GM21367 (cell line): ENCODE measurements around the gene MCM3AP.
"Not testable (repeated sequence)": the region's sequence is repeated elsewhere in the genome, so short reads cannot be mapped to it uniquely, and the experiment has no call there.

Experiments used
- ATAC-seq: cut with Tn5 transposase; IDR thresholded peaks from one replicate; pipeline ENCODE4 v1.9.1; 2021; ENCODE audit not compliant: unreplicated experiment

The MCM3AP gene

DNA sequence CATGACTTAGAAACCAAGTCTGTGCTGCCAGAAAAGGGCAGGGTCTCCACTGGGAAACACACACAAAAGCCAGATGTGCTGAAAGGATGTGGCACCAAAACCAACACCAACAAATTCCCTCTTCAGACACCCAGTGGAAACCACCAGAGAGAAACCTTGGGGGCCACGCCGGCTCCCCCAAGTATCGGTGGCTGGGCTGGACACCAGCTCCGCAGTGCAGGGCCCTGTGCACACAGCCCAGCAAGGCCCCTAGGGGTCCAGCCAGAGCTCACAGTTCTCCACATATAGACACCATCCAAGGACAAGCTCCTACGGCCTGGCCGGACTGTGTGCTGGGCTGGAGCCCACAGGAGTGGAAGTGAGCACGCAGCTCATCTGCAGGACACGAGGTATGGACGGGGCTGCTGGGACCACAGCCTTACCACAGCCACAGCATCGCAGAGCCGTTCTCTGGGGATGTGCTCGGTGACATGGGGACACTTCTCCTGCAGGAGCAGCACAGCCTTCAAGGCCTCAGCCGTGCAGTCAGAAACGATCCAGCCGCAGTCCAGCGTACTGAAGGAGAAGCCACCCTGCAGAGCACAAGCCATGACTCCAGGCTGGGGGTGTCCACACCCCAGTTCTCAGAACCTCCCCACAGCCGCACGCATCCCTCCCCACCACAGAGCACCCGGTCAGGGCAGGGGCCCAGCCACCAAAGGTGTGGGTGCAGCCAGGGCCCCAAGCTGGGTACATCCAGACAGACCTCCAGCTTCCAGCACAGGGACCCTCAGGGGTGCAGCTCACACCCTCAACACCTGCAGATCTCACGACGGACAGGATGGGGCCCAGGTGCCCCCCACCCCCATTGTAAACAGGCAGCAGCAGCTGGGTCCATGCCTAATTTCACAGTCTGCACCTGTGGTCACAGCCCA is 78.1 kb downstream of the MCM3AP start:
- ATAC-seq = no peak

DNA sequence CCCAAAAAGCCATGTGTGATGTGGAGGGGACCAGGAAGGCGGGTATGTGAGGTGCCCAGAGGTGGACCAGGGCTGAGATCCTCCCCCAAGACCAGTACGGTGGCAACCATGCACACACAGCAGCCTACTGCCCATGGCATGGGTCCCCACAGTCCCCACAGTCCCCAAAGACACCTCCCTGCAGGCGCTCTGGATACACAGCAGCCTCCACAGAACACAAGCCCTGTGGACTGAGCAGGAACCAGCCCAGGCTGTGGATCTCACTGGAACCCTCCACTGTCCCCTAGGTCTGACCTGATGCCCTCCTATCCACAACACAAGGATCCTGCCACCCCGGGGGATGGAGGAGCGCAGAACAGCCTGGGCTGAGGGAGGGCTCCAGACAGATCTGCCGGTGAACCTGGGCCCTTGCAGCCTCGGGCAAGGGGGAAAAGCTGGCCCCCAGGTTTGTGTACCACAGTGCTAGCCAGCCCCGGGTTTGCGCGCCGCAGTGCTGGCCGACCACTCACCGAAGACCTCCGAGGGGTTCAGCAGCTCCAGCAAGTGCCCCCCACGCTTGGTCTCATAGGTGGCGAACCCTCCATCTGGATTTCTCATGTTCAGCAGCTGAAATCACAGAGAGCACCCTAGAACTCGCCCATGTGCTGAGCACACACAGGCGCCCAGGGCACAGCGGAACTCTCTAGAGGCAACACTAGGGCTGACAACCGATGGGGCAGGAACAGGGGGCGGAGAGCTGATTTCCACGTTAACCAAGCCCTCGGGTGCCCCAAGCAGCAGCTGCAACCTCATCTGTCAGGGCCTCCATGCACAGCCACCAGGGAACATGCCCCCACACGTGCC is 79.0 kb downstream of the MCM3AP start:
- no peak for ATAC-seq

DNA sequence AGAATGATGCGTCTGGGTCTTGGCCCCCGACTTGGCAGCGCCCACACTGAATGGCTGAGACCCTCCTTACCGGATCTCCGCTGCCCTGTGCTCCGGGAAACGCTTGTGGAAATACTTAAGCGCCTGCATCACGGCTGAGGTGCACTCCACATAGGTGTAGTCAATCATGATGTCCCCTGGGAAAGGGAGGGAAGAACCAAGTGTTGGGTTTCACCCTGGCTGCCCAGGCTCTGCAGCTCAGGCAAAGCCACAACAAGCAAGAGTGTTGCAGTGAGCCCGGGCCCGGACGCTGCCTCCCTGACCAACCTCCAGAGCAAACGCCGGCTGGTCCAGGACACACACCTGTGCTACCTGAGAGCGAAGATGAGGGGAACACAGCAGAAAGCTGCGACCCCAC is 79.6 kb downstream of the MCM3AP start:
- ATAC-seq = no peak

DNA sequence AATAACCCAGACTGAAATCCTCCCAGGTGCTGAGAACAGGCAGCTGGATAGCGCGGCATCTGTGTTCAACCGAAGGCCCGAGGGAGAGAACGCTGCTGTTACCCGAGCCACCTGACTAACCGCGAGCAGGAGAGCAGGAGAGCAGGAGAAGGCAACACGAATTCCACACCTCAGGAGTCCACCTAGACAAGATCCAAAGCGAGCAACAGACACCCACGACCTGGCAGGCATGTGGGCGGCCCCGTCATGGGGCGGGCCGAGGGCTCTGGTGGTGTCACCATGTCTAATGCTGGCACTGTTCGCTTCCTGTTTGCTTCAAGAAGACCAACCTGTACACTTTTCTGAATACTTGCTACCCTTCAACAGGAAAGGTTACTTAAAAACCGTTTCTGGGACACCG is 80.2 kb downstream of the MCM3AP start:
- ATAC-seq = no peak

DNA sequence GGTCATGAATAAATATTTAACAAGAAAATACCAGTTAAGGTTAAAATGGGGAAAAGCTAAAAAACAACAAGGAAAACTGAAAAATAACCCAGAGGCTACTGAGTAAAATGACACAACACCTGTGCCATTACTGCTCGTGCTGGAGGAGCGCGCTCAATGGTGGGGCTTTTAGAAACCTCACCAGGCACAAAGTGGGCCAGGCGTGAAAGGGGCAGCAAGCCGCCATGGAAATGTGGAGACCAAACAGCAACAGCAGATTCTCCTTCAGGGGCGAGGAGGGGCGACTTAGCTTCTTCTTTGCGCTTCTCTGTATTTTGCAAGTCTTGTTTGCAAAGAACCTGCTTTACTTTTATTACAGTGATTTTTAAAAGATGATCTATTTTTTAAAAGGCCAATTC is 82.2 kb downstream of the MCM3AP start:
- ATAC-seq = no peak

DNA sequence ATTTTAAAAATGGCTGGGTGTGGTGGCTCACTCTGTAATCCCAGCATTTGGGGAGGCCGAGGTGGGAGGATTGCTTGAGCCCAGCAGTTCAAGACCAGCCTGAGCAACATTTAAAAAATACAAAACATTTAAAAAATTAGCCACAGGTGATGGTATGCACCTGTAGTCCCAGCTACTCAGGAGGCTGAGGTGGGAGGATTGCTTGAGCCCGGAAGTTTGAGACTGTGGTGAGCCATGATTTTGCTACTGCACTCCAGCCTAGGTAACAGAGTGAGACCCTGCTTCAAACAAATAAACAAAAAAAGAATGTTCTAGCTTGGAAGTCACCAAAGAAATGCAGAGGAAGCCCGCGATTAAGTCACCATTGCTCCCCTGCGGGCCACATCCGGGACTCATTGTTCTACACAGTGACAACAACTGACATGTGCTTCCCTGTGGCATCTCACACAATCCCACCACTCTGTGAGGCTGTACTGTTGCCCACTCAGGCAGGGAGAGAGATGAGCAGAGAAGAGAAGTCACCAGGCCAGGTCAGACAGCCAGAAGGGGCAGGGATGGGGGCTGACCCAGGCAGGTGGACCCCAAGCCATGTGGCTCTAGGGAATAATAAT is 82.7 kb downstream of the MCM3AP start:
- no peak for ATAC-seq

DNA sequence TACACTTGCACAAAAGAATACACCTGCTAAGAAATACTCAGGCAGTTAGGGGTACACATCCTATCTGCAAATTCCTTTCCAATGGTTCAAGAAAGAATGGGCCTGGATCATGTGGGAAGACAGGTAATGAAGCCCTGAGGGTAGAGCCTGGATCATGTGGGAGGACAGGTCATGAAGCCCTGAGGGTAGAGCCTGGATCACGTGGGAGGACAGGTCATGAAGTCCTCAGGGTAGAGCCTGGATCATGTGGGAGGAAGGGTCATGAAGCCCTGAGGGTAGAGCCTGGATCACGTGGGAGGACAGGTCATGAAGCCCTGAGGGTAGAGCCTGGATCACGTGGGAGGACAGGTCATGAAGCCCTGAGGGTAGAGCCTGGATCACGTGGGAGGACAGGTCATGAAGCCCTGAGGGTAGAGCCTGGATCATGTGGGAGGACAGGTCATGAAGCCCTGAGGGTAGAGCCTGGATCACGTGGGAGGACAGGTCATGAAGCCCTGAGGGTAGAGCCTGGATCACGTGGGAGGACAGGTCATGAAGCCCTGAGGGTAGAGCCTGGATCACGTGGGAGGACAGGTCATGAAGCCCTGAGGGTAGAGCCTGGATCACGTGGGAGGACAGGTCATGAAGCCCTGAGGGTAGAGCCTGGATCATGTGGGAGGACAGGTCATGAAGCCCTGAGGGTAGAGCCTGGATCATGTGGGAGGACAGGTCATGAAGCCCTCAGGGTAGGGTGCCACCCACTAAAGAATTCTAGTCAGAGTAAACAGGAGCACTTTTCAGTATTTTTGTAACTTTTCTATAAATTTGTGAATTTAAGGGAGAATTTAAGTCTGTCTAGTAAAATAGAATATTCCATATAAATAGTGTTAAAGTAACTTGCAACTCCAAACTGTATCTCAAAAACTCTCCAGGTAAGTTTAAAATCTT is 84.3 kb downstream of the MCM3AP start:
- ATAC-seq = not testable (repeated sequence)

DNA sequence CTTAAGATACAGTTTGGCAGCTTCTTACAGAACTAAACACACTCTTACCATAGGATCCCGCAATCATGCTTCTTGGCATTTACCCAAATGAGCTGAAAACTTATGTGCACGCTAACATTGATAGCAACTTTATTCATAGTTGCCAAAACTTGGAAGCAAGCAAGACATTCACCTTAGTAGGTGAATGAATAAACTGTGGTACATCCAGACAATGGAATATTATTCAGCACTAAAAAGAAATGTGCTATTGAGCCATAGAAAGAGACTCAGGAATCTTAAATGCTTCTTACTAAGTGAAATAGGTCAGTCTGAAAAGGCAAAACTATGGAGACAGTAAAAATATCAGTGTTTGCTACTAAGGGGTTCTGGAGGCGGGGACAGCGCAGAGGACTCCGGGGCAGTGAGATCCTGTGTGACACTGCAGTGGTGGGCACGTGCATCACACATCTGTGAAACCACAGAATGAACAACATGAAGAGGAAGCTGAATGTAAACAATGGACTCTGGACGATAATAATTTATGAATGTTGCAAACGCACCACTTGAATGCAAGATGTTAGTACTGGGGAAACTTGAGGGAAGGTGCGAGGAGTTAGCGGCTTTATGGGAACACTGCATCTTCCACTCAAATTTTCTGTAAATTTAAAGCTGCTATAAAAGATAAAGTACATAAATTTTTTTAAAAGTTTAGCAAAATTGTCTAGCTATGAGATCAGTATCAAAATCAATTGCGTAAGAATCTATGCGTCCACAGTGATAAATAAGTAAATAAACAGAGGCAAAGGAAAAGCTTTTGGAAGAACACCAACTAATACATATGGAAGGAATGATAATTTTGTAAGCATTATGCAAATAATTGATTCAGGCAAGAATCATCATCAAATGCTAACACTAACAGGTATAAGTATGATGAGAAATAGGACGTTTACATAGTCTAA is 85.7 kb downstream of the MCM3AP start:
- no peak for ATAC-seq

DNA sequence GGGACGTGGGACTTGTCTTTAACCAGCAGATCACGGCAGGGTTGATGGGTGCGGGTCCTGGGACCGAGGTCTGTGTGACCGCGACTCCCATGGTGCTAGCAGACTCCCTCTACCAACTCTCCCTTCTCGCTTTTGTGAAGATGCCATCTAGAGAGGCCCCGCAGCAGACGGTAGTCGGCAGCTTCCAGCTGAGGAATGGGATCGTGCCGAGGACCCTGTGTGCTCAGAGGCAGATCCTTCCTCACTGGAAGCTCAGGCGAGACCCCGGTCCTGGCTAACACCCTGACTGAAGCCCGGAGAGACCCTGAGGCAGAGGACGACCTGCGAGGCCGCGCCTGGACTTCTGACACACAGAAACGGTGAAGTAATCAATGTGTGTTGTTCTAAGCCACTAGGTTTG is 88.7 kb downstream of the MCM3AP start:
- no peak for ATAC-seq

DNA sequence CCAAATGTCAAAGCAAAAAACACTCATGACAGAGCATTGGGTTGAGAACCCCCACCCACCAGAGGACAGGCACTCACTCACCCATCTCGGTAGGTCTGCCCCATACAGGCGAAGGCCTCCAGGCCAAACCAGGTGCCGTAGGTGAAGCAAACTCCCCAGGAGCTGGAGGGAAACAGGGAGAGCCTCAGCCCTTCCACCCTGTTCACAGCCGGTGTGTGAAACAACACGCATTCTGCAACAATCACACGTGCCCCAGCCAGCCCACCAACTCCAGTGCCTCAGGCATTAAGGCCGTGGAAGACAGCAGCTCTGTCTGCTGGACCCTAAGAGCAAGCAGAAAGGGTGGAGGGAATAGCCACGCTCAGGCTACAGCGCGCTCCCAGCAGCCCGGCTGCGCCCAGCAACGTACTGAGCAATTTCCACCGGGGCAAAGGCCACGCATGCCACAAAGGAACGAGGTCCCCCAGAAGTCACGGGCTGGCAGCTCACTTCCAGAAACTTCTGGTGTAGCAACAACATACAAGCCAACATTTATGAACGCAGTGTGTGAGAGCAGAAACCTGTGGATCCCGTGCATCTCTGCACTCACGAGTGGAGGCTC is 89.7 kb downstream of the MCM3AP start:
- no peak for ATAC-seq

DNA sequence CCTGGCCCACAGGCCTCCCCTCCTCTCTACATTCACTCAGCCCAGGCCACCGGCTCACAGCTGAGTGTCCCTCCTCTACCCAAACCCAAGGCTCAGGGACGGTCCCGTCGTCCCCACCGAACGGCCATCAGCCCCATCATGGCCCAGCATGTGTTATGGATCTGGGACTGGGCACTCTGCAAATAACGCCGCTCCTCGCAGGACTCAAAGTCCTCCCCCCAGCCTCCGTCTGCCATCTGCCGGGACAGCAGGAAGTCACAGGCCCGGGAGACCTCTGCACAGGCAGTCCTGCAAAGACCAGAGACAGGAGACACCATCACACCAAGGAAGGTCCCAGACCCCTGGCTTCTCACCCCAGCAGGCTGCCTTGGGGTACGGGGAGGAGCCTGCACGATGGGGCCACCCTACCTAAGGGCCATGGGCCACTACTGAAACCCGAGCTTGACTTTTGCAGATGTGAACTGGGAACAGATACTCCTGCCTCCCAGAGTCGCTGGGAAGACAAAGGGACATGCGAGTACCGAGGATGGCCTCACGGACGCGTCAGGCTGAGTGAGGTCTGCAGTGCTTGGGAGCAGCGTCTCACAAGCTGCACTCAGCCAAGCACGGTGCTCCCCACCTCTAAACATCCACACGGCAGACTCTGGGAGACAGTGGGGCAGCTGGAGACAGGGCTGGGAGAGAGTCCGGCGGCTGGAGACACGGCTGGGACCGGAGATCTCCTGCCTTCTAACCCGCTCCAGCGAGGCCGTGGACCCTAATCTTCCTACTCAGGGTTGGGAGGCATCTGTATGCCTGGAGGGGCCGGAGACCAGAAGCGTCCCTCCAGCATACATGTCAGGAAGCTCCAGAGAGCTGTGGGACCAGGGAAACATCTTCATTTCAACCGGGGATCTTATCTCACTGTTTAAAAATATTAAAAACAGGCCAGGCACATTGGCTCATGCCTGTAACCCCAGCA is 90.8 kb downstream of the MCM3AP start:
- no peak for ATAC-seq

DNA sequence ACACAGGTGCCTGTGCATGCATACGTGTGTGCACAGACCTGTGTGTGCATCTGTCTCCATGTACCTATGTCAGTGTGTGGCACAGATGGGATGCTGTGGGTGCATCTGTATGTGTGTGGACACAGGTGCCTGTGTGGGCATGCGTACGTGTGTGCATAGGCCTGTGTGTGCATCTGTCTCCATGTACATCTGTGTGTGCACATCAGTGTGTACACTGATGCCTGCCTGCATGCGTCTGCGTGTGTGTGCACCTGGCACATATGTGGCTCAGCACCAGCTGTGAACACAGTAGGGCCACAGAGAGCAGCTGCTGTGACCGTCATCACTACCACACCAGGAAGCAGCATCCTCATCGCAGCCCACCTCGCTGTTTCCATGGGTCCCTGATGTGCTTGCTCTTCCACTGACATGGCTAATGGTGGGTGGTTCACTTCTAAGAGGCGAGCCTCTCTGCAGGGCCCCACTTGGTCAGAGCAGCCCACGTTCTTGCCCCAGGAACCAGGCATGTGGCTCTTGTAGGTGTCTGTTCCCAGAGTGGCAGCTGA is 91.5 kb downstream of the MCM3AP start:
- ATAC-seq = no peak

DNA sequence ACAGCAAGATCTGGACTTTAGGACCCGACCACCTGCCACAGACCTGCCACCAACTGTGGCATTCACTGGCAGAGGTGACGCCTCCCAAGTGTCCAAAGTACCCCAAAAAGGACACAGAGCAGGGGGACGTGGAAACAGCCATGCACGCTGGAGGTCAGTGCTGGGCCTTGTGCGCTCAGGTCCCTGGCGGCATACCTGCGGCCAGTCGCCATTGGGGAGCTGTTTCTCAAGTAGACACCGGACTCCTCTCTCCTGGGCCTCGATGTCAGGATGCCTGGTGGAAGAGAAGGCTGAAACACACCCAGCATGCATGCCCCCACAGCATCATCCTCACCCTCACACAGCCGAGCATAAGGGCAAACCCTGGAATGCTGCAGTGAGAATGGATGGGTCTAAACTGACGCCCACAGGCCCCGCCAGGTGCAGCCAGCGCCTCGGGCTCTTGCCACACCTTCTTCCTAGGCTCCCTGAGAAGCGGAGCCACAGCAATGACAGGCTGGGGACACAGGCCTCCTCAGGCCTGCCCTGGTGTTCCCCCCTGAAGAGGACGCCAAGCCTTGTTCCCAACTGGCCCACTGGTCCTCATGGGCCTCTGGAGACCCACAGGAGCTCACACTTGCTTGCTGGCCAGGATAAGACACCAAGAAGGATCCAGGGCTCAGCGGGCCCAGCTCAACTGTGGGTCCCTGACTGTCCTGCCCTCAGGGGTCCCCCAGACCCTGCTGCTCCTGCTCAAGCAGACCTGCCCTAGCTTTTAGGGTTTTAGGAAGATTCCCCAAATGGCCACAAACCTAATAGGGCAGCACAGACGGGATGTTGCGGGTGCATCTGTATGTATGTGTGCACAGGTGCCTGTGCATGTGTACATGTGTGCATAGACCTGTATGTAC is 93.5 kb downstream of the MCM3AP start:
- ATAC-seq = no peak

DNA sequence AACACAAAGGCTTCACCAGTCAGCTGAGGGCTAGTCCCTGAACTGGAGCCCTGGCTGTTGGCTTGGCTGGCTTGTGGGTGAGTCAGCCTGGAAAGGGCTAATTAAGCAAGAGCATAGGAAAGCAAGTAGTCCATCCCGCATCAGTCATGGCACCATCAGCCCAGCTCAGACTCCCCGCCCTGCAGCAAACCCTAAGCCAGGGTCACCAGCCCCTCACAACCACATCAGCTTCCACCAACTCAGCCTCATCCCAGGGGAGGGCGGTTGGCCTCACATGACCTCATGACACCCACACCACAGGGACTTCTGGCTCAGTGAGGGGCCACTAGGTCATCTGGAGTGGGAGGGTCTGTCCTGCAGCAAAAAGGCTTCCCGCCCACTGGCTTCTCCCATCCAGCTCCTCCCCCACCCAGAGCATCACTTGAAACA is 94.1 kb downstream of the MCM3AP start:
- no peak for ATAC-seq

DNA sequence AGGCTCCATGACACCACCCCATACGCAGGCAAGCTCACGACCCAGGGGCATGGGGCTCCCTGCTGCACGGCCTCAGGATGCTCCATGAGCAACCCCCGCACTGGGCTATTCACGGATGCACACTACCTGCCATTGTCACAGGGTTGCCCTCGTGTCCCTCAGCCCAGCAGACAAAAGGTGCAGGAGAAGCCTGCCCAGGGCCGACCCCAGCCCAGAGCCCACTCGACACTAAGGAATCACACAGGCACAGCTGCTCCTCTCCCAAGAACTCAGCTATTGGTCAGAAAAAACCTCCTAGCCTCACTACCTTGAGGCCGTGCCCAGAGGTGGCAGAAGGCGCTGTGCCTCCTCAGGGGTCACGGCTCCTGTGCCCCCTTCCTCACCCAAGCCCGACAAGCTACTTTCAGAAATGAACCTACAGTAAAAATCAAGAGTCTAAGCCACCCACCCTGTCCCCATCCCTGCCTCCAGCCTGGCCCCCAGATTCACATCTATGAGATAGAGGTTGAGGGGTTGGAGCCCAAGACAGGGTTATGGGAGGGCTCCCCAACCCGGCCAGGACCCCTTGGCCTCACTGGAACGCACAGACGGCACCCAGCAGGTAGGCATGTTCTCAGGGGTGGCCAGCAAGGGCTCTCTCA is 94.8 kb downstream of the MCM3AP start:
- no peak for ATAC-seq

DNA sequence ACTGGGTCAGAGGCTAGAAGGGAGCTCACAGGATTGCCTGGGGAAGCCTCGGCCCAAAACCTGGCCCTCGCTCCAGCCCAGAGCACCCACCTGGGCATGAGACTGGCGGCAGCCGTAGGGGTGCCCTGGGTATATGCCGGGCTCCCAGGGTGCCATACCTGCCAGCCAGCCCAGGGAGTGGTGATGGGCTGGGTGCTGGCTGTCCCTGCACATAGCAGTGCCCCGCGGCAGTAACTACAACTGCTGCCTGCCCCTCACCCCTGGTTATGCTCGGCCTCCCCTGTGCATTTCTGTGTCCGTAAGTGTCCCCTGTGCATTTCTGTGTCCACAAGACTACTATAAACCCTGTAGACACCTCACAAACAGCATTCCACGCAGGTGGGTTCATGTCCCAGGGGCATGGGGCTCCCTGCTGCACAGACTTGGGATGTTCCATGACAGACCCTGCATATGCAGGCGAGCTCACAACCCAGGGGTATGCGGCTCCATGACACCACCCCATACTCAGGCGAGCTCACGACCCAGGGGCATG is 95.4 kb downstream of the MCM3AP start:
- no peak for ATAC-seq
